Gastrocnemius medialis (tissue), 4 donors: ENCODE data around the gene DNAL4. TPM values are rescaled to one million over a fixed set of nuclear protein-coding genes. Genes with fewer than 3 reads are reported as not detected.

Experiments
- ATAC-seq, 2 donors: fragments of 150-250 bp; one replicate each; pipeline ENCODE4 v1.9.1; 2016
- DNase-seq, 2 donors: peaks; one replicate each; pipeline ENCODE4 v3.0.0-alpha.2; 2019
- H3K27ac ChIP-seq, 4 donors: fragments of 200-600 bp; sonication (generic); 1 replicate in 1 of 4; 2 replicates in 3 of 4; pipeline ENCODE4 v1.5.1; 2016 to 2018; ENCODE audit warnings: mild to moderate bottlenecking in 2 of 4, moderate library complexity in 1 of 4
- H3K27me3 ChIP-seq, 3 donors: fragments of 200-600 bp; sonication (generic) in 2 of 3; 1 replicate in 1 of 3; 2 replicates in 2 of 3; pipeline versions ENCODE4 v1.5.1 to v1.6.0; 2016 to 2019; ENCODE audit warnings: mild to moderate bottlenecking in 1 of 3, moderate library complexity in 1 of 3
- H3K36me3 ChIP-seq, 2 donors: fragments of 200-600 bp; sonication (generic) in 1 of 2; one replicate each; pipeline ENCODE4 v1.5.1; 2017 to 2018
- H3K4me1 ChIP-seq, 2 donors: fragments of 200-600 bp; sonication (generic) in 1 of 2; one replicate each; pipeline ENCODE4 v1.5.1; 2016 to 2017; ENCODE audit warnings: mild to moderate bottlenecking in 2 of 2
- H3K4me3 ChIP-seq, 4 donors: fragments of 200-600 bp; sonication (generic) in 3 of 4; 1 replicate in 1 of 4; 2 replicates in 3 of 4; pipeline ENCODE4 v1.5.1; 2016 to 2019; ENCODE audit warnings: mild to moderate bottlenecking in 2 of 4
- H3K9me3 ChIP-seq, 3 donors: fragments of 200-600 bp; sonication (generic) in 2 of 3; 1 replicate in 1 of 3; 2 replicates in 2 of 3; pipeline ENCODE4 v1.5.1; 2016 to 2019
- POLR2A ChIP-seq, 2 donors: fragments of 450-650 bp; IDR thresholded peaks; one replicate each; pipeline ENCODE4 v1.6.1; 2017; ENCODE audit warnings: antibody characterized with exemption in 2 of 2, mild to moderate bottlenecking in 2 of 2, moderate library complexity in 2 of 2
- in situ Hi-C, 4 donors: fragments of 200-750 bp; cut with MboI; loops; one replicate each; pipeline versions ENCODE4 v1.15.0 to v1.8.0; 2017; ENCODE audit warnings: low sequenced_read_pairs in 4 of 4
- intact Hi-C: fragments of 100-400 bp; cut with DNase I; formaldehyde crosslinking; loops from one replicate; pipeline ENCODE4 v1.15.1; 2023; ENCODE audit warnings: low total_unique reads
- total RNA-seq, 4 donors: library from RNA; depleted of rRNA; stranded (reverse); fragments of >200 nt; gene quantifications; one replicate each; pipeline versions ENCODE4 v1.1.0 to v1.2.3, GENCODE V29; 2016
- TF ChIP-seq, protein P1 (sequence below), 5 experiments: fragments of 450-650 bp in 3 of 5; fragments of 200-600 bp in 2 of 5; sonication (generic) in 2 of 5; IDR thresholded peaks in 4 of 5; conservative IDR thresholded peaks in 1 of 5; 1 replicate in 4 of 5; 2 replicates in 1 of 5; pipeline ENCODE4 v1.5.1; 2016 to 2019; ENCODE audit warnings: antibody characterized with exemption in 5 of 5, mild to moderate bottlenecking in 3 of 5, moderate library complexity in 3 of 5

Gene DNAL4
- total RNA-seq, 4 donors from 2014 or later: 5.7 to 7.2 (median 6.7) TPM

DNA sequence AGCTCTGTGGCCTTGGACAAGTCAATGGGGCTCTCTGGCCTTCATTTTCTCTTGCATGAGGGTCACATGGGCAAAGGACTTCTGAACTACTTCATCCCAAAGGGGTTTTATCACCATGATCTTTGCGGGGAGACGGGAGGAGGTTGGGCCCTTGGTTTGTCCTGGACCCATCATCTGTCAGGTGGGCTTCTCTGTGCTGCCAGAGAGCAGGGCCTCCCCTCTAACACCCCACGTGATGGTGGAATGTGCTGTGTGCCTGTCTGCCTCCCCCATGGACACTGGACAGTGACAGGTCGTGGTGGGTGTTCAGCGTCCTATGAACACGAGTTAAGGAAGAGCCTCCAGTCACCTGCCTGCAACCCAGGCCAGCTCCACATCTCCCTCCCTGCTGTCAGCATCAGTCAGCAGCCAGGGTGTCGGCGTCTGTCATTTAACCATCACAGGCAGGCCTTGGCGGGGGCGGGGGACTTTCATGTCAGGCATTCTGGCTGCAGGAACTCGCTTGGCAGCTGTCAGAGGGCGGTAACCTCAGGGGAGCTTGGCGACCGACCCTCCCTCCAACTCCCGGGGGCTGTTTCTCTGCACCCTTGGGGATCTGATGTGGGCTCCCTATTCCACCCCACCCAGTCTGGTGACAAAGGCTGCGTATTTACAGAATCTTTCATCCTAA lies 35.5 kb downstream of the DNAL4 start:
- Histone ChIP-seq H3K27ac (no peak overlapping the region), H3K27me3 (no peaks in the 10 kb centered on the region), H3K4me1 (peaks cover 10 to 20% of the 10 kb centered on the region in 2 donors), H3K9me3 (no peaks in the 10 kb centered on the region), H3K36me3 (no peaks in the 10 kb centered on the region), H3K4me3 (no peak overlapping the region)
- intact Hi-C loops: loop anchor here (10.0 kb wide), 2 partner anchors 476 to 766 kb away; partner anchors contain the start of gene ATF4
- no peak for TF ChIP-seq POLR2A (IDR thresholded peaks at IDR 0.05)
- TF ChIP-seq, protein P1, sequence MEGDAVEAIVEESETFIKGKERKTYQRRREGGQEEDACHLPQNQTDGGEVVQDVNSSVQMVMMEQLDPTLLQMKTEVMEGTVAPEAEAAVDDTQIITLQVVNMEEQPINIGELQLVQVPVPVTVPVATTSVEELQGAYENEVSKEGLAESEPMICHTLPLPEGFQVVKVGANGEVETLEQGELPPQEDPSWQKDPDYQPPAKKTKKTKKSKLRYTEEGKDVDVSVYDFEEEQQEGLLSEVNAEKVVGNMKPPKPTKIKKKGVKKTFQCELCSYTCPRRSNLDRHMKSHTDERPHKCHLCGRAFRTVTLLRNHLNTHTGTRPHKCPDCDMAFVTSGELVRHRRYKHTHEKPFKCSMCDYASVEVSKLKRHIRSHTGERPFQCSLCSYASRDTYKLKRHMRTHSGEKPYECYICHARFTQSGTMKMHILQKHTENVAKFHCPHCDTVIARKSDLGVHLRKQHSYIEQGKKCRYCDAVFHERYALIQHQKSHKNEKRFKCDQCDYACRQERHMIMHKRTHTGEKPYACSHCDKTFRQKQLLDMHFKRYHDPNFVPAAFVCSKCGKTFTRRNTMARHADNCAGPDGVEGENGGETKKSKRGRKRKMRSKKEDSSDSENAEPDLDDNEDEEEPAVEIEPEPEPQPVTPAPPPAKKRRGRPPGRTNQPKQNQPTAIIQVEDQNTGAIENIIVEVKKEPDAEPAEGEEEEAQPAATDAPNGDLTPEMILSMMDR (IDR thresholded peaks at IDR 0.05 in 4 of 5, conservative IDR thresholded peaks at IDR 0.05 in 1 of 5): no peak
- ATAC-seq: no peak
- in situ Hi-C loops: no loop called here
- DNase-seq: no peak

DNA sequence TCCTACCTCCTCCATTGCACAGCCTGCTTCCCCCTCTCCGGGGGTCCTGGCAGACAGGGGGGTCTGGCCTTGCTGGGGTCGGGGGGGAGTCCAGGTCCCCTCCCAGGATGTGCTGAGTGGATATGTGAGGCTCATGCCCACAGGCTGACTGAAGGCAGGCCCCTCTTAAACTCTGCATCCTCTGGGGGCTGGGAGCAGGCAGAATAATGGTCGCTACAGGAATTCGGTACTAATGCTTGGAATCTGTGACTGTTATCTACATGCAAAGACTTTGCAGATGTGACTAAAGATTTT lies 36.5 kb downstream of the DNAL4 start:
- no peak for ATAC-seq
- Histone ChIP-seq H3K27me3 (no peaks in the 10 kb centered on the region), H3K4me3 (no peak overlapping the region), H3K4me1 (peaks cover 20 to 24% of the 10 kb centered on the region in 2 donors), H3K9me3 (no peaks in the 10 kb centered on the region), H3K27ac (no peak overlapping the region), H3K36me3 (peaks cover 0 to 6% of the 10 kb centered on the region in 2 donors)
- TF ChIP-seq POLR2A (IDR thresholded peaks at IDR 0.05): no peak
- TF ChIP-seq, protein P1 (IDR thresholded peaks at IDR 0.05 in 4 of 5, conservative IDR thresholded peaks at IDR 0.05 in 1 of 5): no peak
- no peak for DNase-seq
- intact Hi-C loops: loop anchor here (1.0 to 10.0 kb wide), 3 partner anchors 395 to 767 kb away; partner anchors contain the start of genes ATF4 and CBX7
- in situ Hi-C loops: no loop called here

DNA sequence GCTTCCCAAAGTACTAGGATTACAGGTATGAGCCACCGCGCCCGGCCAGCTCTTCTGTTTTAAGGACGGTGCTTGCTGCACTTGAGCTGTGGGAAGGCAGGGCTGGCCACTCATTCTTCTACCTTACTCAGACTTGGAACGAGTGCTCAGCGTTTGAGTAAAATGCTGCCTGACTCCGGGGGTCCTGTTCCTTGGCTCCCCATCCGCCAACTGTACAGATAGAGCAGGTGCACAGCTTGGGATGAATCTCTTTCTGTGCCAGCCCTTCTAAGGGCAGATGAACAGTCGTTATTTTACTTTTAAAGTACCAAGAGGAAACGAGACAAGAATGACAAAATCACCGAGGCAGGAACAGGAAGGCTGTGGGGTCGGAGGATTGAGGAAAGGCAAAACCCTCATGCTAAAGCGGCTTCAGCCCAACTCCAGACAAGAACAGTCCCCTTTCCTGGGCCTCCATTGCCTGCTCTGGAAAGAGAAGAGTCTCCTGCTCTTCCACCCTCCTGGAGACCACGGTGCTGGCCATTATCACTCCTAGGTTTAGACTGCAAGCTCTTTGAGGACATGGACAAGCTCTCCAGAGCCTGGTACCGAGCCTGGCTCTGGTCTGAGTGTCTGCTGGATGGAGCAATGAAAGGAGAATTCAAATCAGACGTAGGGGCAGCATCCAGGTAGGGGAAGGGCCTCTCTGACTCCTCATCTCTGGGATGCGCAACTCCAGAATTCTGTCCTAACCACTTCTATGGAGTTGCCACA lies 37.1 kb downstream of the DNAL4 start:
- ATAC-seq (no peak), DNase-seq (no peak)
- Histone ChIP-seq H3K27me3 (no peaks in the 10 kb centered on the region), H3K4me1 (peaks cover 25 to 30% of the 10 kb centered on the region in 2 donors), H3K9me3 (no peaks in the 10 kb centered on the region), H3K4me3 (peak overlapping the region; percentile 55 to 93 (median 70)), H3K27ac (peak overlapping the region; percentile 93 to 100 (median 96)), H3K36me3 (peaks cover 0 to 11% of the 10 kb centered on the region in 2 donors)
- in situ Hi-C loops: no loop called here
- intact Hi-C loops: loop anchor here (1.0 to 10.0 kb wide), 3 partner anchors 395 to 768 kb away; partner anchors contain the start of genes ATF4 and CBX7
- TF ChIP-seq, protein P1 (IDR thresholded peaks at IDR 0.05 in 4 of 5, conservative IDR thresholded peaks at IDR 0.05 in 1 of 5): no peak
- TF ChIP-seq POLR2A (IDR thresholded peaks at IDR 0.05): no peak

DNA sequence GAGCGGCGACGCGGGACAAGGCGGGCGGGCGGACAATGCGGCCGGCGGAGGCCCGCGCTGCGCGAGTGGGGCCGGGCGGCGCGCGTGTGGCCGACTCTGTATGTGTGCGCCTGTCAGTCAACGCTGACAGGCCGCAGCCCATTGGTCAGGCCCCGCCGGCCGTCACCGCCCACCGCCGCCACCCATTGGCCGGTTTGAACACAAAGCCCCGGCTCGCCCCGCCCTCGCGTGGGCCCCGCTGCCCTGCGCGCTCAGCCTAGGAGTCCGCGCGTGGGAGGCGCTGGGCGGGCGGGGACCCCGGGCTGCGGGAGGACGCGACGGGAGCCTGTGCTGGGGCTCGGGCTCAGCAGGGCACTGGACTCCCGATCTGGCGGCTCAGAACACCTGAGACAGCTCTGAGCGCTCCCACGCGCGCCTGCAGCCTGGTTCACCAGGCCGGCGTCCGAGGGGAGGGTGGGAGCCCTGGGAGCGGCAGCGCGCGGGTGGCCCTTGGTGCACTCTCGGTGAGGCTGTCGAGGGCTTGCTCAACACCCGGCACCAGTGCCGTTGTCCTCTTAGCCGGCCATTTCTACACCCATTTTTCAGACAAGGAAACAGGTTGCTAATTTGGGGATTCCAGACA lies 37.9 kb downstream of the DNAL4 start, which contains the start of gene SUN2:
SUN2 (minus strand) TSS at position 88 of the 622 bp plus-strand sequence. CDS start 3,370 bp downstream, outside the sequence.
- peak; percentile 89 to 94 for DNase-seq
- H3K27me3 ChIP-seq: no peaks in the 10 kb centered on the region
- H3K9me3 ChIP-seq: no peaks in the 10 kb centered on the region
- H3K27ac ChIP-seq: peak within 1 kb of the TSS; percentile 93 to 100 (median 96)
- peak; percentile 89 to 94 for TF ChIP-seq POLR2A (IDR thresholded peaks at IDR 0.05)
- TF ChIP-seq, protein P1 (IDR thresholded peaks at IDR 0.05 in 4 of 5, conservative IDR thresholded peaks at IDR 0.05 in 1 of 5): no peak
- in situ Hi-C loops: no loop called here
- H3K4me1 ChIP-seq: peaks cover 34 to 38% of the 10 kb centered on the region in 2 donors
- peak; percentile 76 to 81 for ATAC-seq
- peak within 1 kb of the TSS; percentile 55 to 93 (median 74) for H3K4me3 ChIP-seq
- intact Hi-C loops: loop anchor here (1.0 to 10.0 kb wide), 3 partner anchors 56 to 769 kb away; partner anchors contain the start of genes ATF4 and JOSD1
- peaks cover 0 to 20% of the 10 kb centered on the region in 2 donors for H3K36me3 ChIP-seq
